HG03439 (cell line): Measurements from ENCODE around the gene NUDCD3.

Source experiments
- ATAC-seq: cut with Tn5 transposase; IDR thresholded peaks from one replicate; pipeline ENCODE4 v1.9.1; 2021; ENCODE audit warnings: mild to moderate bottlenecking, moderate library complexity; ENCODE audit not compliant: unreplicated experiment

NUDCD3 gene

DNA sequence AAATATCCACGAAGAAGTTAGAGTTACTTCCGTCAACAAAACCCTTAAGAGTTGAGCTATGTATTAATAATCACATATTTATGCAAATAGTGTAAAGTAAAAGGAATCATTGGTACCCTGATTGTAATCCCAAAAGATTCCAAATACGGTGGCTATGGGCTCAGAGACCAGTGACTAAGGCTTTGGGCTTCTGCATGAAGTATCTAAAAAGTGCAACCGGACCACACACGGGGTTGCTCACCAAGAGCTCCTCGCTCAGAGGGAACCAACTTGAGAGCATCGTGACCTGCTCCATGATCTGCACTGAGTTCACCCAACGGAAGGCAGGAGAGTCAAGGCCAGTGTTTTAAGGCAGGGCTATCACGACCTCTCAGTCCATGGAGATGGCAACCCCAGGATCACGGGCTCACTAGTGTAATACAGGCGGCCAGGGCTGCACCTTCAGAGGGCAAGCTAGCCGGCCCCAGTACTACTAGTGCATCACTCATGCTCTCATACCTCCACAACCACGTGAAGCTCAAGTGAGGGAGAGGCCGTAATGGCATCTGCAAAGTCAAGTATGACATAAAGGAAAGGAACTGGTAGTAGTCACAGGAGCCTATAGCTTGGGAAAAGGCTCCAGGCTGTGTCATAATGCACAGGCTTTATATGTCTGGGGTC is 87.9 kb downstream of the NUDCD3 start:
- no peak for ATAC-seq

DNA sequence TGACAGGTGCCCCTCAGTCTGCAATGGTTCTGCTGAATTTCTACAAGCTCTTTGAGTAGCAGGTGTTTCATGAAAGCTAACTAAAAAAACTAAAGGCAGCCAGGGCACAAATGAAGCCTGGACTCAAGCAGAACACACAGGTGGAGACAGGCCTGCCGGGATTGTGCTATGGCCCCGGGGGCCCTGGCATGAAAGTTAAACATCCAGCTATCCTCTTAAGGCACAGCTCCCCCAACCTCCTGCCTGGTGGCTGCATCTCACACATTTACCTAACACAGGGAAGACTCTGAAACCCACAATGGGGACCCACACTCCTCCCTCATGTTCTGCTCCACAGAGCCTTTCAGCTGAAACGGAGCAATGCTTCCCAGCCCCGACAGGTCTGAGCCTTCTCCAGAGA is 88.8 kb downstream of the NUDCD3 start:
- ATAC-seq, result no peak

DNA sequence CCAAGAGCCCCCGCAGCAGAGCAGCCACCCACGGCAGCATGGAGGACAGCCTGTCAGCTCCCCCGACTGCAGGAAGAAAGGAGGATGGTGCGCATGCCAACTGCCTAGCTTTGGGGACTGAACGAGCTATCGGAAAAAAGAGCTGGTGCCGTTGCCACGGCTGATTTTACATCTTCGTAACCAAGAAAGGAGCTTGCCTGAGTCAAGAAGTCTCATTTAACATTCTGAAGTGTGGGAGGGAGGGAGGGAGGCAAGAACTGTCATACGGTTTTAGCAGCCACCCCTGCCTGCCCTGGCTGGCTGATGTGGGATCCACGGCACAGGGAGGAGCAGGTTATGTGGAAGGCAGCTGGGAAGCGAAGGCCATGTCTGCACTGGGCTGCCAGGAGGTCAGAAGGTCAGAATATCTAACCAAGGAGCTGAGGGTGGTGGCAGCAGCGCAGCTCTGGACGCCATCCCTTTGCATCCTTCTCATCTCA is 90.4 kb downstream of the NUDCD3 start:
- ATAC-seq, result no peak

DNA sequence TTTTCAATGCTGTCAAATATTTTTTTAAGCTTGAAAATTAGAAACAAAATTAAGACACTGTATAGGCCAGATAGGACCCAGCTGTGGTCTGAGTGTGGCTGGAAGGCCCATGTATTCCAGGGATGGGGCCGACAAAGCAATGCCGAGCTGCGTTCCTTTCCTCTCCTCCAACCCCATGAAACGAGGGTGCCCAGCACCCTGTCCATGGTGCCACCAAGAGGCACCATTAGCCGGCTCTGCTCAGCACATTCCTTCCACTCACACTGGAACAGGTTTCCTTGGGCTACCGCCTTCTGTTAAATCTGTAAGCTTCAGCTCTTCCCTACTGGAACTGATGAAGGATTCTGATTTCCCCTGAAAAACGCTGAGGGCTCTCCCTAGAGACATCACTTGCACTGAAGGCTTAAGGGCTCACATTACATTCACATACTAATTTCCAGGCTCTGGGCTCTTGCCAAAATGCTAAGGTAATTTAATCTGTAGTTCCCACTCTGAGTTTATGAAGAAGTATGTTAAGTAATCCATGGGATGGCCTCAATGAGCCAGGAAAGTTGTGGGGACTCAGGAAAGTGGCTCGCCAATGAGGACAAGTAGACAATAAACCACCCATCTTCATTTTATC is 91.4 kb downstream of the NUDCD3 start:
- no peak for ATAC-seq

DNA sequence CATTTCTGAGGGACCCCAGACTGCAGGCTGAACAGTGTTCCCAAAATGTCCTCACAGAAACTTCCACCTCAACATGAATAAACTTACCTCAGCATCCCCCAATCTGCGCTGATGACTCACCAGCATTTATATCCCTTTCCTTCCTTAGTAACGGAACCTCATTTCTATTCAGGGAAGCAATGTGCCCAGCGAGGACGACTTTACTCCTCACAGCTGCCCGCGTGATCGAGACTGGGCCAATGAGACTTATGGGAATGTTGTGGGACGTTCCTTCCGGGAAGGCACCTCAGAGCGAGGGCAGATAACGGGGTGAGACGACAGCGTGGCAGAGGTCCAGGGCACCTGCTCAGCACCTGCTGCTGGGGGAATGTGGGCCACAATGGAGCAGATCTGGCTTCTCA is 91.9 kb downstream of the NUDCD3 start:
- no peak for ATAC-seq

DNA sequence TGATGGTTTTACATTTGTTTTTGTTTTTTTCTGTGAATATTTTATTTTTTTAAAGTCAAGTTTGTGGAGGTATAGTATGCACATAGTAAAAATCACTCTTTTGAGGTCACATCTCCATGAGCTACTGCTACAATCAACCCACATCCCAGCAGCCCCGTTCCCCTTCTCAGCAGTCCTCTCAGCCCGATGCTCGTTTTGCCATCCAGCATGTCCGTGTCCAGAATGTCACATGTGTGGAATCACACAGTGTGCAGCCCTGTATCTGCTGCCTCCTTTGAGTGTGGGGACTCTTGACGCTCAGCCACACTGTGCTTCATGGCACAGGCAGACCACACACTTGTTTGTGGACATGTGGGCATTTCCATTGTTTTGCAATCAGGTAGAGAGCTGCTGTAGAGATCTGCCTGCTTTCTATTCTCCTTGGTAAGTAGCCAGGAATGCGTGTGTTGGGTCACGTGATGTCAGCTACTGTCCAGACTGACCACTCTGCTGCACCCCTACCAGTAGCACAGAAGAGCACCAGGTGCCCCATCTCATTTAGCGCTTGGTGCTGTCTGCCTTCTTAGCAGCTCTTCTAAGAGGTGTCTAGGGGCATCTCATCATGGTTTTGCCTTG is 93.4 kb downstream of the NUDCD3 start:
- ATAC-seq, result no peak

DNA sequence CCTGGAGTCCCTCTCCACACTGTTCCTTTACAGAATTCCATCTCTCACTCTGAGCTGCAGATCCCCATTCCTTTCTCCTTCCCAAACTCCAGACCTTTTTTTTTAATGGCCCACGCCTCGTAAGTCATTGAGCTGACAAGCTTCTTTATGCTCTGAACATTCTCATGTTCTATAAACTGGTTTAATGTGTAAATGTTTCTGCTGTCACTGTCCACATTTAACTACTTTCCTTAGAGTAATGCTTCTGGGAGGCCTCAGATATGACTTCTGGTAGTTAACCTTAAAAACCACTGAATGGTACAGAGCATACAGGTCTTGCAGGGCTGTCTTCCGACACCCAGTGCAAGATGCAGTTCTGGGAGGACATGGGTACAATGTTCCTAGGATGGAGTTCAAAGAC is 94.0 kb downstream of the NUDCD3 start:
- ATAC-seq, result no peak

DNA sequence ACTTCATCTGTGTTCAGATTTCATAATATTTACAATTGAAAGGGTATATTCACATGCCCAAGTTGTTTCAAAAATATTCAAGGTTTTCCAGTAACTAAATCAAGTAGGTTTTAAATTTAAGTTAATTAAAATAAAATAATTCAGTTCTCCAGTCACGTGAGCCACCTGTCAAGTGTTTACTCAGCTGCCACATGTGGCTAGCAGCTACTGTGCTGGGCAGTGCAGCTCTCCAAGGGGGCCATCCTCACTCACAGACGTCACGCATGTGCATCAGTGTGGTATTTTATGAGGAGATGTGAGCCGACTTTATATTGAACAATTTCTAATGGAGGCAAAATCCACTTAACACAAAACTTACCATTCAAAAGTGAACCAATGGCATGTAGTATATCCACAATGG is 95.4 kb downstream of the NUDCD3 start:
- ATAC-seq, result no peak

DNA sequence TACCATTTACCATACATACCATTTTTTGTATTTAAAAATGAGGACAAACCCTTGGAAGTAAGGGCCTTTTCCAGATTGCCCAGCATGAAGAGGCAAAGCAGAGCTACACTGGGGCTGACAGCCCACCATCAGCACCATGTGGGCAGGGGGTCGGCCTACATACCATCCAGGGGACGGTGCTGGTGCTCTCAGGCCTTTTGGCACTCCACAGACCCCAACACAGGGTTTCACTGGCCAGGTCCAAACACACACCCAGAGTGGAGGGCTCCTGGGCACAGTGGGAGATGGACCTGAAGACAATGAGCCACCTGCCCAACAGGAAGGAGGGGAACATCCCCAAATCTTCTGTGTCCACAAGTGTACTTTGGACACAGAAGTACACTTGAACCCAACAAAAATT is 95.8 kb downstream of the NUDCD3 start:
- no peak for ATAC-seq

DNA sequence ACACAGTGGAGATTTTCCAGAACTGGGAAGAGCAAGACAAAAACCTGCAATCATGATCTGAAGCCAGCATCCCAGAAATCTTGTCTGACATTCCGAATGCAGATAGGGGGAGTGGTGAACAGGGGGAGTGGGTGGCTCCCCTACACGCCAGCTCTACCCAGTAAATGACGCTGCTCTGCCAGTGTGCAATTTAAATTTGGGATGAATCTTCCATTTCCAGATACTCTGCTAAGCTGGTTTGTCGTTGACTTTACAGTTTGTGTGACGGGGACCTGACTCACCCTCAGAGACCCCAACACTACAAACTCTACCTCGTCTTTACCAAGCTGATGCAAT is 96.4 kb downstream of the NUDCD3 start:
- ATAC-seq, result no peak

DNA sequence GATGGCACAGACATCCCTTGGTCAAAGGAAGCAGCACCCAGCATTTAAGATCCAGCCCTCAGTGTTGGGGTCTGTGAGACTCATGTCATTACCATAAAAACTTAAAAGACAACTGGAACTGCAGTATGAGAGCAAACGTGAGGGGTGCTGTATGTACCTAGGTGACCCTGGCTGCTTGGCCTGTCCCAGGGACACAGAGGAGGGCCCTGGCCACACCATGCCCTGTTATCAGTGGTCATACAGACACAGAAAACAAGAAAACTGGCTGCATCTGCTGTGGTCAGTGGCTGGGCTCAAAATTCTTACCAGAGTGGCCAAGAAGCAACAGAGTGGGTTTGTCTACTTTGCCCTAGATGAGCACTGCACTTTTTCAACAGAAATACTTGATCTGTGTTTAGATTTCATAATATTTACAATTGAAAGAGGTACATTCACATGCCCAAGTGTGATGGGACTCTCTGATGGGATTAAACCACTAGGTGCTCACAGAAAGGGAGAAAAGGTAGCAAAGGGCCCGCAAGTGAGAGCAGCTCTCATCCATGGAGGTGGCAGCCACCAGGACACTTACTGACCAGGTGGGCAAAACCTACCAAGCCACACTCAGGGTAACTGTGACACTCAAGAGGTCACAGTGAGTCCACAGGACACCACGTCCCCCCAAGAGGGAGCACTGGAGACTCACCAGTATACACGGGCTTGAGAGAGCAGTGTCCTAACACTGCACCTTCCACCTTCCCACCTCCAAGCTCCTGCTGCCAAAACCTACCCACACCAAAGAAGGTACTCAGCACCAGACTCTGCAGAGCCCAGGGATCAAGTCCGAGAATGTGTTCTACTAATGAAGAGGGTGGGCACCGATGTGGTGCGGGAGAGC is 97.0 kb downstream of the NUDCD3 start:
- ATAC-seq, result no peak

DNA sequence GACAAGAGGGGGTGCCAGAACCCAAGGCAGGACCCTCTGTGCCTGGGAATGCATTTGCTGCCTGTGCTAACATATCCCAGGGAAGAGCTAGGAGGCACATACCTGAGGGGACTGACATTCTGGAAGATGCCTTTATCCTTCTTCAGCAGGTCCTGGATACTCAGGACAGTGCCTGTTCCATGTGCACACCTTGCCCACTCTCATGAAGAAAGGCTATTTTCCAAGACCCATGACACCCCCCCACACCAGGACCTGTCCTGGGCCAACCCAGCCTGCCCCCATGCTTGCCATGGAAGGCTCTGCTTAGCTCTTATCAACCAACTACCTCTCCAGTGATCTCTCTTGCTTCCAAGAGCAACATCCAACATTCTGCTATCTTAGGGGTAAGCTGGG is 97.8 kb downstream of the NUDCD3 start:
- ATAC-seq, result no peak

DNA sequence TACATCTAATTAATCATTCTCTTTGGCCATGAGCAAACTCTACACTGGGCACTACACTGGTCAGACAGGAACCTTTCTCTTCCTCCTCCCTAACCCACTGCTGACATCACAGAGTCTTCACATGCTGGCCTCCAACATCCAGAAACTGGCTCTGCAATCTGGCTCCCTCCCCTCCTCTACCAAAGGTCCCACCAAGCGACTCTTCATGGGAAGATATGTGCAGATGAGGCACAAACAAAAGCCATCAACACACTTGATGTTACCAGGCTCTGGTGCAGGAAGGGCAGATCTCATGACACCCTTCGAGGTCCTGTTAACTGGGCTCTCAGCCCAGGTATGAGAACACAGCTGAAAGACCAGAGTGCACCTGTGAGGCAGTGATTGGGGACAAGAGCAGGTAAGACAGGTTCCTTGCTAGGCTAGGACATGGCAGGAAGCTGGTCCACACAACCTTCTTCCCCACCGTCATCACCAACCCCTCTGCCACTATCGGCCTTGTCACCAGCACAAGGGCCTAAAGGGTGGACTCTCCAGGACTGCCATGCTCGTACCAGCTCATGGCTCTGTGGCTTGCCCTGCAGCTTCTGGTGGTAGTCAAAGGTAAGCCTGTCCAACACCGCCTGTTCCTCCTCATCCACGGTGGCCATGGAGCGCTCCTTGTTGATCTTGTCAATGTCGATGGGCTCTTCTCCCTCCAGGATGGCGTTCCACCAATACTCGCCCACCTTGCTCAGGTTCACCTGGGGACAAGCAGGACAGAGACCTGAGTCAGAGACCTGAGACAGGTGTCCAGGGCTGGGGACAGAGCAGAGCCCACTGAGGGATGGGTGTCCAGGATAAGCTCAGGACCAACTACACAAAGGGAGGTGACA is 98.5 kb downstream of the NUDCD3 start:
- no peak for ATAC-seq

DNA sequence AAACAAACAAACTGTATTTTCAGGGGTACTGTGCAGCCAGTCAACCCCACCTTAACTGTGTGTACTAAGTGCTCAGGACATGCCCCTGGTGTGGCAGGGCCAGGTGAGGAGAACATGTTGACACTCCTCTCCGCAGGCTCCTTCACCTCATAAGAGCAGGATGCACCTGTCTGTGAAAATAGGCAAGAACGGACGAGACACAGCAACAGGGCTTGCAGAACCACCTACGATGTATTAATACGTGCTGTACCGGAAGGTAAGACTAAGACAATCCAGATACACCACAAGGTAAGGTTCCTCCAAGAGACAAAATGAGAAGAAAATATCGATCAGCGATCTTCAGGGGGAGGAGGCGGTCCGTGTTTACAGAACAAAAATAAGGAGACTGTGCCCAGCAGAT is 99.3 kb downstream of the NUDCD3 start:
- no peak for ATAC-seq

DNA sequence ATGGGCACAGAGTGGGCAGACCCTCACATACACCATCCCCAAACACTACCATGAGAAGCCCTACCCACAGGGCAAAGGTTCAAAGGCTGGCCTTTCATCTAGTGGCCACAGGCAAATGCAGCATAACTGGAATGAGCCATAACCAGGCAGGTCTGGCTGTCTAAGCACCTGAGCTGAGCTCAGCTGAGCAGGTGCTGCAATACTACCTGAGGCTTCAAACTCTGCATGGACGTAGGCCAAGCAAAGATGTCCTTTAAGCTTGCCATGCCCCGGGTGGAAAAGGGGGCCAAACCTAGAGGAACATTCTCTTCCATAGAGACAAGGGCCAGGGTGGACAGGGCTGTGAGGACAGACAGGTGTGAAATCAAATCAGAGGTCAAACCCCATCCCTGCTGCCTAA is 99.8 kb downstream of the NUDCD3 start:
- no peak for ATAC-seq

DNA sequence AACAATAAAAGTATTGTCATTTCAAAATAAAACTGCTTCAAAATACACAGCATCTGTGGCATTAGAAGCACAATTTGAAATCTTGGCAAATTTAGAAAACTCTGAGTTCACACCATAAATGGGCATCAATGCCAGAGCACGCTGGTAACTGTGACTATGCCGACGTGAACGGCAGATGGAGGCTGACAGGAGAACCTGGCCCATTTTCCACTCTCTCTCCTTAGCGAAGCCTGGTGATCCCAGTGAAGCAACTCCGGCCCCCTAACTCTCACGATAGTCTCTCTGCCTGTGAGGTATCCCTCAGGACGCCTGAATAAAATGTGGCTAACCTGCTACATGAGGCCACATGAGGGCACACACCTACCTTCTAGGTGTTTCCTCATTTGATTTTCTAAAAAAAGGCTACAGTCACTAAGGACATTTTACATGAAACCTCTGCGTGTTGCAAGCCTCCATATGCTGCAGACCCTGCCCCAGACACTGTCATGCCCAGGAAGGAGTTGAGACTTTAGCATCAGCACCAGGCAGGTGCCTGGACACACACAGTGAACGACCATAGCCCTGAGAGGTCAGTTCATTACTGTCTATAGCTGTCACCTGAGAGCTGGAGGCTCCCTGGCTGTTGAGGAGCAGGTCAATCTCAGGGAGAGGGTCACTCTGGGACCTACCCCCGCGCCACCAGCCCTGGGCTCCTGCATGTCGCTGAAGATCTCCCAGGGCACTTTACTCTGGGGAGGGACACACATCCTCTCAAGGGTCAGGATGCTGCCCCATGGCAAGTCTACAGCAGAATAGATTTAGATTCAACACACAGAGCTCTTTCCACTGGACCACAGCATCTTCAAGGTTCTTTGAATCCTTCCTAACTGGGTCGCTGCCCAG is 102.1 kb downstream of the NUDCD3 start:
- ATAC-seq, result no peak

DNA sequence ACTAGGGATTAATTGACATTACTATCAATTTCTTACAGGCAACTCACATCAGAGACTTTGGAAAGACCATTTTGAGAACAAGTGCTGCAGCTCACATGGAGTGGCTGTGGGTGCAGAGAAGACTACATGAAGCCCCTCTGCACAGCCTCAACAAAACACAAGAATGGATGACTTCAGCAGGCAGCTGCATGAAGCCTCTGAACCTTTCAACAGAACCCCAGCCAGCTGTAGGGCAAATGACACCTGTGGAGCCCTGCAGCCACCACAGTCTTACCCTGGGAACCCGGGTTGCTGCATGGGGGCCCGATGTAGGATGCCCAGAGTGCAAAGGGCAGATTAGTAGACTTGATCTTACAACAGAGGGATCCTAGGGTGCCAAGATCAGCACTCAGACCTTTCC is 103.1 kb downstream of the NUDCD3 start:
- ATAC-seq, result no peak

DNA sequence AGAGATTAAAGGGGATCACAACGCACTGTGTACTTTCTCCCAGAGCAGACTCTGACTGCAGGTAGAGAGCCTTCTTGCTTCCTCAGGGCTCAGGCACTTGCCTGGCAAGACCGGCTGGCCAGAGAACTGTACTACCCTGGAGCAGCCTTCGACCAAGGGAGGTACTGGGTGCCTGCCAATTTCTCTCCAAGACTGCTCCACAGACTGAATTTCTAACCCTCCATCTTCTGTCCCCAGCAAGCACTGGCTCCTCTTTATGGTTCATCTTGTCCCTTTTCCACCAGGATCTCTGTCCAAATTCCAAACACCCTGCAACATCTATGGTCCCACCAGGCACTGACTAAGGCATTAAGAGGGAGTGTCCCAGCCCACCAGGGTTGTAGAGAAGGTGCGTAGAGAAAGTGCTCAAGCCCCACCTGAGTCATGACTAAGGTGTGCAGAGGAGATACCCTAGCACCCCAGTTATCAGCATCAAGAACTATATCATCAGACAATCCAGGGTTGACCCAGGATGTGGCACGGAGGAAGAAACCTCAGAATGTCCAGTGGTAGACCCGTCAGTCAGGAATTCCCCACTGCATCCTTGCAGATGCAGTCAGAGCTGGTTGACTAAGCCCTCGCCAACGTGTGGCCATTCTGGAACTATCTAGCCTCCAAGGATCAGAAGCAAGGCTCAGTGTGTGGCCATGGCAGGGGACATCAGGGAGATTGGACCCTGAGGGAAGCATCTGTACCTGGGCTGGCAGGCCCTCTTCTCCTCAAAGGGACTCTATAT is 104.1 kb downstream of the NUDCD3 start:
- ATAC-seq, result no peak
